Type B pancreatic cell (in vitro differentiated cells): Measurements from ENCODE around the gene TMEM178B. TPM values are rescaled to one million over a fixed set of nuclear protein-coding genes. Genes with fewer than 3 reads are reported as not detected.

Experiments used
- DNase-seq: peaks from one replicate; pipeline ENCODE4 v3.0.0; 2021; ENCODE audit warnings: mixed read lengths; ENCODE audit not compliant: unreplicated experiment; ENCODE audit errors: extremely low spot score
- H3K27ac Mint-ChIP-seq: 2 replicates; pipeline ENCODE4 v1.8.0; 2021; ENCODE audit warnings: mild to moderate bottlenecking, mixed read lengths
- H3K27me3 Mint-ChIP-seq: 2 replicates; pipeline ENCODE4 v1.8.0; 2021; ENCODE audit warnings: mixed read lengths
- H3K36me3 Mint-ChIP-seq: 2 replicates; pipeline ENCODE4 v1.8.0; 2021; ENCODE audit warnings: mixed read lengths
- H3K4me1 Mint-ChIP-seq: one replicate; pipeline ENCODE4 v1.8.0; 2021; ENCODE audit warnings: mixed read lengths; ENCODE audit not compliant: unreplicated experiment
- H3K4me3 Mint-ChIP-seq: 2 replicates; pipeline ENCODE4 v1.8.0; 2021; ENCODE audit warnings: mild to moderate bottlenecking, mixed read lengths
- H3K9me3 Mint-ChIP-seq: 2 replicates; pipeline ENCODE4 v1.8.0; 2021; ENCODE audit warnings: mixed read lengths
- CTCF ChIP-seq: fragments of 200-600 bp; sonication (generic); conservative IDR thresholded peaks from 2 replicates; pipeline ENCODE4 v1.5.0; 2021; ENCODE audit warnings: antibody characterized with exemption, mild to moderate bottlenecking
- total RNA-seq: library from RNA; stranded (reverse); gene quantifications from 2 replicates; pipeline ENCODE4 v1.2.1, GENCODE V29; 2021; ENCODE audit warnings: low replicate concordance

The TMEM178B gene
- total RNA-seq, 1 donor from 2014 or later, result 8.7 TPM

DNA sequence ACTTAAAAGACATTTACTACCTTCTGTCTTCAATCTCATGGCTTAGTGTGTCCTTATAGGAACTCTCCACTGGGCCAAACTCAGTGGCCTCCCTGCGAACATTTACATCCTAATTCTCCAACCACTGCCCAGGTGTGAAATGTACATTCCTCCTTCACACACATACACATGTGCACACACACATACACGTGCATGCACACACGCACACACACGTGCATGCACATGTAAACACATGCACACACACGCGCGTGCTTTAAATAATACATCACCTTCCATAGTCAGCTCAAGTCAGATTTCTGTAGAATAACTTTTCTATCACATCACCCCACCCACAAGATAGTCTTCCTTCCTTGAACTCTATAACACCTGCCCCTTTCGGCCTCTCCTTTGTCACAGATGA, 216.5 kb downstream of the TMEM178B start:
- H3K9me3 Mint-ChIP-seq, result no peaks in the 10 kb centered on the region

GRCh38 chr7:141290973-141291372, 217.1 kb downstream of the TMEM178B start:
- TF ChIP-seq CTCF, result no peak
- H3K4me3 Mint-ChIP-seq, result no peak overlapping the region
- H3K9me3 Mint-ChIP-seq, result no peaks in the 10 kb centered on the region
- H3K36me3 Mint-ChIP-seq, result no peaks in the 10 kb centered on the region
- peaks cover 6% of the 10 kb centered on the region for H3K4me1 Mint-ChIP-seq
- H3K27ac Mint-ChIP-seq, result no peak overlapping the region
- H3K27me3 Mint-ChIP-seq, result peaks cover 24% of the 10 kb centered on the region
- DNase-seq, result no peak

More for the DNA sequence above, 216.5 kb downstream of the TMEM178B start:
- peaks cover 24% of the 10 kb centered on the region for H3K27me3 Mint-ChIP-seq
- DNase-seq, result no peak
- H3K4me1 Mint-ChIP-seq, result peaks cover 6% of the 10 kb centered on the region
- H3K36me3 Mint-ChIP-seq, result no peaks in the 10 kb centered on the region
- H3K27ac Mint-ChIP-seq, result no peak overlapping the region
- no peak overlapping the region for H3K4me3 Mint-ChIP-seq
- TF ChIP-seq CTCF, result no peak

- Mint-ChIP-seq H3K4me3 (no peak overlapping the region), H3K36me3 (no peaks in the 10 kb centered on the region), H3K27me3 (peaks cover 24% of the 10 kb centered on the region), H3K27ac (no peak overlapping the region), H3K9me3 (no peaks in the 10 kb centered on the region), H3K4me1 (peaks cover 6% of the 10 kb centered on the region)
- DNase-seq, result no peak
- no peak for TF ChIP-seq CTCF
These were observed 217.7 kb downstream of the TMEM178B start for GRCh38 chr7:141291541-141291940.

DNA sequence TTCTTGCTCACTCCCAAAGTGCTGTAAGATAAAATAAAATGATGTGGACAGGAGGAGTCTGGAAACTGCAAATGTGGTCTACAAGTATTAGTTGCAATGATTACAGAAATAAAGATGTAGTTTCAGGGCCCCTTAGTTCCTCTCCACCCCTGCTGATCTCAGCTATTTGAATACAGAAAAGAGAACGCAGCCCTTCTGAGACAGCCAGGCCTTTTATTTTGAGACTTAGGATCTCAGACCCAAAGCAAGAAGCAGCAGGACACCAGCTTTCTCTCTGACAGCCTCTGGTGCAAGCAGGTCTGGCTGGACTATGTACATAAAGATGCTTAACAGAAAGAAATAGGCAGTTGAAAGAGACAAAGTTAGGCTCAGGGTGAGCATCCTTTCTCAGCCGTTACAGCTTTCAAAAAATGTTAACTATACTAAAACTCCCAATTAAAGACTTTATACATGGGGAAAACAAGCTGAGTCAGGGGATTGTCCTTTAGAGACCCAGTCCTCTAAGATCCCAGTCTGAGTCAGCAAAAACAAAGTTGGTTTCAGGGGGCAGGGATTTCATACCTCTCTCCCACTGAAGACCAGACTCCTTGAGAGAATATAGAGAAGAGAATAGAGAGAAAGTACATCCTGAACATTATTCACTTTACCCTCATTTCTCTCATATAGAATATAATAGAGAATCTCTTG, 220.4 kb downstream of the TMEM178B start:
- no peak for TF ChIP-seq CTCF
- no peak overlapping the region for H3K27ac Mint-ChIP-seq
- H3K4me3 Mint-ChIP-seq, result no peak overlapping the region
- no peak for DNase-seq
- H3K4me1 Mint-ChIP-seq, result no peaks in the 10 kb centered on the region
- peaks cover 9% of the 10 kb centered on the region for H3K27me3 Mint-ChIP-seq
- no peaks in the 10 kb centered on the region for H3K9me3 Mint-ChIP-seq
- H3K36me3 Mint-ChIP-seq, result no peaks in the 10 kb centered on the region

DNA sequence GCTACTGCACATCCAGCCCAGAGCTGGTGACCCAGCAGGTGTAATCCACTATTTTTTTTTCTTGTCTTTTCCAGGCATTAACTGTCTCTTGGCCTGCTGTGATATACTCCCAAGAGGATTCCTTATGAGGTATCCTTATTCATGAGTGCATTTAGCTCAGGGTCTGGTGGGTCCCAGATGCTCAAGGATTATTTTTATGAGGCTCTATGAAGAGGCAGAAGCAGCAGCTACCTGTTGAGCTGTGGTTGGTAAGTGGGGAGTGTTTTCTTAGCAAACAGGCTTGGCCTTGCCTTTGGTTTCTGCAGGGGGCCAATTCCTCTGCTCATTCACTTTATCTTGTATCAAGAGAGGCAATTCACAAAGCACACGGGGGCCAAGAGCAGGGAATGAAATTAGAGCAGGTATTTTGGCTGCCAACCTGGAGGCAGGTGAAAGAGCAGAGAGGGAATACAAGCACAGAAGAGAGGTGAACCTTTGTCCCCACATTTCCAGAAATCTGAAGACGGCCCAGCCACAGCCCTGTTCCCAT, 221.6 kb downstream of the TMEM178B start:
- no peak for DNase-seq
- no peak overlapping the region for H3K27ac Mint-ChIP-seq
- H3K4me3 Mint-ChIP-seq, result no peak overlapping the region
- no peaks in the 10 kb centered on the region for H3K9me3 Mint-ChIP-seq
- peaks cover 8% of the 10 kb centered on the region for H3K27me3 Mint-ChIP-seq
- no peak for TF ChIP-seq CTCF
- H3K36me3 Mint-ChIP-seq, result no peaks in the 10 kb centered on the region
- no peaks in the 10 kb centered on the region for H3K4me1 Mint-ChIP-seq
